Regular cardiac myocyte (primary cell): Measurements from ENCODE around the gene AGT. TPM values are rescaled to one million over a fixed set of nuclear protein-coding genes. Genes with fewer than 3 reads are reported as not detected.

Source experiments
- total RNA-seq: library from RNA; depleted of rRNA; stranded (reverse); fragments of >200 nt; gene quantifications from 2 replicates; pipeline ENCODE4 v1.2.3, GENCODE V29; 2014

The AGT gene
- total RNA-seq = 0.19 and 5.4 TPM in 2 replicates

DNA sequence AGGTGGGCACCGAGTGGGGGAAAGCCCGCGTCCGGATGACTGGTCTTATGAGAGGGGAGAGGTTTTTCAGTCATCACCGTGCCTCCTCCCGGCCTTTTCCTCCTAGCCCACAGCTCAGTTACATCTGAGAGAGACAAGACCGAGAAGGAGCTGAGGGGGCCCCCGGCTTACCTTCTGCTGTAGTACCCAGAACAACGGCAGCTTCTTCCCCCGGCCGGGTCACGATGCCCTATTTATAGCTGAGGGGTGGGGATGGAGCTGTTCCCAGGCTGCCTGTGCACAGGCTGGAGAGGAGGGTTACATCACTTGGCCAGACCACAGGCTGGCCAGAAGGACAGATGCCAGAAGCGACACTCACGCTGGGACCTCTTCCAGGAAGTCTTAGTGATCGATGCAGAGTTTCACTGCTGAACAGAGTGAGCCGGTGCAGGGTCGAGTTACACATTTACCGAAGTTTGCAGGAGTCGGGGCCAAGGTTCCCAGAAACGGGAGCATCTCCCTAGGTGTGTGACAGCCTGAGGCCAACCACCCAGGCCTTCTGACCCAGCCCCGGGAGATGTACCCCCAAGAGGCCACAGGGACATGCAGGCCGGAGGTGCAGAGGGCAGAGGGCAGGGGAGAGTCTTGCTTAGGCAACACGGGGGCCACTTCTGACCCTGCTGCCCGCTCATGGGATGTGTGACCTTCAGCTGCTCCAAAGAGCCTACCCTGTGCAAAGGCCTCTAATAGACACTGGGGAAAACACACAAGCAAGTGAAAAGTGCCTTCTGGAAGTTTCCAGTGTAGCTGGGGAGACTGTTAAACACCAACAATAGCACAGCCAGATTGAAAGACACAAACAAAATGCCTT is at the start of gene AGT:
Gene AGT, minus strand, starts transcription at position 208 of the 850 bp plus-strand sequence. CDS start 3,299 bp downstream, outside the sequence.

DNA sequence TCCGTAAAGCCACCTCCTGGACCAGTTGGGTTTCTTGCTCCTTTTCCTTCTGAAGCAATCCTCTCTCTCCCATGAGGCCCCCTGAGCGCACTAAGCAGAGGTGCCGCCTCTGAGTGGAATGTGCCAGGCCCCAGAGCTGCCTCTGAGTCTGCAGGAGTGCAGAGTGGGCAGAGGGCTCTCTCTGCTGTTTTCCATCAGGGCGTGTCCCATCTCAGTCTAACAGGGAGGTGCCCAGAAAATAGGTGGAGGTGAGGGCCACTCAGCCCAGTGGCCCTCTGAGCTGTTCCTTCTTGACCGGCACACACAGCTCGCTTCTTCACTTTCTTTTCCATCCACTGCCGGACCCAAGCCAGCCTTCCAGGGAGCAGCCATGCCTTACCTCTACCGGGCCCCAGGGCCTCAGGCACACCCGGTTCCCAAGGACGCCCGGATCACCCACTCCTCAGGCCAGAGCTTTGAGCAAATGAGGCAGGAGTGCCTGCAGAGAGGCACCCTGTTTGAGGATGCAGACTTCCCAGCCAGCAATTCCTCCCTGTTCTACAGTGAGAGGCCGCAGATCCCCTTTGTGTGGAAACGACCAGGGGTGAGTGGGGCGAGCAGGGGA is 33.3 kb upstream of the AGT start, which contains the start of gene CAPN9:
Gene CAPN9, plus strand, starts transcription at position 262 of the 604 bp plus-strand sequence. Its CDS starts 109 bp downstream, at position 371.

Other genes with a start within 250 kb of the AGT start
- 16.3 and 20.3 TPM in 2 replicates for gene COG2, start 71.6 kb downstream of the AGT start, total RNA-seq
- not detected in 2 replicates for gene CAPN9, start 33.3 kb upstream of the AGT start, total RNA-seq
- 43.1 and 100 TPM in 2 replicates for gene C1orf198, start 154.4 kb upstream of the AGT start, total RNA-seq